D721Med (cell line): ENCODE data around the gene TNN.

ENCODE experiments used
- DNase-seq: peaks from one replicate; pipeline ENCODE4 v3.0.0; 2011; ENCODE audit warnings: low spot score; ENCODE audit not compliant: insufficient read length
- FAIRE-seq: peaks from 2 replicates; lab custom pipeline; 2011; peaks lifted over from hg19 to GRCh38; lab: Jason Lieb, UNC
- CTCF ChIP-seq: IDR thresholded peaks from 2 replicates; pipeline ENCODE4 v1.5.1; 2012; ENCODE audit warnings: mild to moderate bottlenecking, control low read depth; ENCODE audit not compliant: insufficient read depth; ENCODE audit errors: missing control alignments

TNN gene

DNA sequence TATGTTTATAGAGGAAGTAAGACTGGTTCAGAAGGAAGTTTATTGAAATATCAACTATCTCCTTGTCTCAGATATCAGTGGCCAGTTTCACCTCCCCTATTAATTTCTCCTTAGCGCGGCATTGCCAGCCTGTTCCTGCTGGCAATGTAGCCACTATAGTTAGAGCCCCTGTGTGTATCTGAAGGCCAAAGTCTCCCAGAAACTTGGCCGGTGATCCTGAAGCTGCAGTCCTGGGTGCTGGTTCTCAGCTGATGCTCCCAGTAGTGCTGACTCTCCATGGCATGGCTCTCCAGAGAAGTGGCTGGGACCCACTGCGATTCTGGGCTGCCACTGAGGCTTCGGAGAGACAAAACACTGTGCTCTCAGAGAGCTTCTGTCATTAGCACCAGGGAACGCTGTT, 59.9 kb downstream of the TNN start:
- FAIRE-seq (no peak), DNase-seq (no peak)

GRCh38 chr1:175128523-175128922, 60.9 kb downstream of the TNN start:
- DNase-seq (no peak), FAIRE-seq (no peak)
- no peak for TF ChIP-seq CTCF

More for the DNA sequence above, 59.9 kb downstream of the TNN start:
- TF ChIP-seq CTCF = no peak

GRCh38 chr1:175129182-175129581, 61.5 kb downstream of the TNN start:
- no peak for DNase-seq
- TF ChIP-seq CTCF = no peak
- no peak for FAIRE-seq

GRCh38 chr1:175129644-175129996, 62.0 kb downstream of the TNN start:
- TF ChIP-seq CTCF = no peak
- no peak for FAIRE-seq
- no peak for DNase-seq

- DNase-seq (no peak), FAIRE-seq (no peak)
- no peak for TF ChIP-seq CTCF
Observed at GRCh38 chr1:175129997-175130648, 62.5 kb downstream of the TNN start.

DNA sequence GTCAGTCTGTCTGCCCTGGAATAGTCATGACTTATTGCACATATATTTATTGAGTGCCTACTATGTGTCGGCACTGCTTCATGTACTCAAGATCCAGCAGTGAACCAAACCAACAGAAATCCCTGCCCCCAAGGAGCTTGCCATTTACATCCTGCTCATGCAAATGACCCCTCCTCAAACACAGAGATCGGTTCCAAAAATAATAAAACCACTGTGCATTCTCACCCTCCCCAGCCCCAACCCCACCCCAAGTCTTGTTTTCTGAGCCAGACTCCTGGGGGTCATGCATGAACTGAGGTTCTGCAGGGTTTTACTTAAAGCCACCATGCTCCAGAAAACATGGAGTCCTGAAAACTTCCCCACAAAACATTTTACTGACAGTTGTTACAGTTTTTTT, 63.0 kb downstream of the TNN start:
- no peak for TF ChIP-seq CTCF
- FAIRE-seq = no peak

DNA sequence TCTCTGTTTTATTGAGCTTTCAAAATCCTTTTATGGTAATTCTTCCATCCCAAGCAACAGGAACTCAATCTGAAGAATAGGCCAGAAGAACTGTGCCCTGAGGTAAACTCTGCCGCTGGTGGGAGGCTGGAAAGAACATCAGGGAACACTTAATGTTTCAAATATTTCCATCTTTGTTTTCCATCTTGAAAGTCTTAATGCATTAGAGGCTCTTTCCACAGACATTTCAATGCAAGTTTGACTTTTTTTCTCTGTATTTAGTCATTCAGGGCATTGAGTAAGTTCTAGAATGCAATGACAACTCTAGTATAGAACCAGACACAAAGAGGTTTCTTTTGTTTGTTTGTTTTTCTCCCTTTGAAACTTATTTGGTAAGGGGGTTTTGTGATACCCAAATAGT, 63.5 kb downstream of the TNN start:
- no peak for FAIRE-seq
- TF ChIP-seq CTCF = no peak
- DNase-seq = no peak

More for the DNA sequence above, 63.0 kb downstream of the TNN start:
- DNase-seq = no peak
